Measurements from ENCODE around the gene FARSB. TPM values are rescaled to one million over a fixed set of nuclear protein-coding genes. Genes with fewer than 3 reads are reported as not detected.

Gene FARSB
- total RNA-seq, result 20.6 and 30.2 TPM in 2 replicates

GRCh38 chr2:222655787-222656525 lies at the start of gene FARSB:
TSS of gene FARSB (minus strand) at chr2:222656092. CDS start at chr2:222656073, 19 bp downstream.

GRCh38 chr2:222671259-222672067 lies 15.6 kb upstream of the FARSB start, which contains the start of gene MOGAT1:
TSS of gene MOGAT1 (plus strand) at chr2:222671658. CDS start at chr2:222671786, 128 bp downstream.

Other genes starting within 250 kb of the FARSB start
- gene SGPP2, start 231.5 kb downstream of the FARSB start, total RNA-seq, result not detected in 2 replicates
- not detected in 2 replicates for gene MOGAT1, start 15.6 kb upstream of the FARSB start, total RNA-seq
- 78.1 and 89.9 TPM in 2 replicates for gene ACSL3, start 204.9 kb upstream of the FARSB start, total RNA-seq

All from vein endothelial cell (primary cell).